Liver (tissue), 3 donors: ENCODE results near the gene KLHDC3.

Experiments
- CTCF ChIP-seq: fragments of 150-350 bp; IDR thresholded peaks from 2 replicates; pipeline ENCODE4 v1.5.1; 2017; ENCODE audit warnings: improper control_type of control experiment, low read depth, low read length; ENCODE audit not compliant: missing input control
- EGR1 ChIP-seq, 2 donors: IDR thresholded peaks; 2 replicates each; pipeline ENCODE4 v1.6.1; 2016 to 2018; ENCODE audit warnings: antibody characterized with exemption in 2 of 2, low read depth in 2 of 2
- FOXA1 ChIP-seq: IDR thresholded peaks from 2 replicates; pipeline ENCODE4 v1.6.1; 2016; ENCODE audit warnings: antibody characterized with exemption
- GABPA ChIP-seq, 2 donors: IDR thresholded peaks in 1 of 2; conservative IDR thresholded peaks in 1 of 2; 2 replicates each; pipeline ENCODE4 v1.6.1; 2016; ENCODE audit warnings: antibody characterized with exemption in 2 of 2, mild to moderate bottlenecking in 1 of 2, moderate library complexity in 1 of 2
- RAD21 ChIP-seq, 2 donors: IDR thresholded peaks; 2 replicates each; pipeline ENCODE4 v1.6.1; 2016; ENCODE audit warnings: antibody characterized with exemption in 2 of 2, mild to moderate bottlenecking in 2 of 2
- TAF1 ChIP-seq: conservative IDR thresholded peaks from 2 replicates; pipeline ENCODE4 v1.6.1; 2016; ENCODE audit warnings: antibody characterized with exemption, mild to moderate bottlenecking
- YY1 ChIP-seq: IDR thresholded peaks from 2 replicates; pipeline ENCODE4 v1.6.1; 2016; ENCODE audit warnings: antibody characterized with exemption, mild to moderate bottlenecking
- ZBTB33 ChIP-seq: IDR thresholded peaks from 2 replicates; pipeline ENCODE4 v1.6.1; 2016; ENCODE audit warnings: antibody characterized with exemption
- TF ChIP-seq, protein P1 (sequence below): IDR thresholded peaks from 2 replicates; pipeline ENCODE4 v1.6.1; 2016; ENCODE audit warnings: antibody characterized with exemption, mild to moderate bottlenecking
- donor health status: healthy.
- donor health status: healthy.

DNA sequence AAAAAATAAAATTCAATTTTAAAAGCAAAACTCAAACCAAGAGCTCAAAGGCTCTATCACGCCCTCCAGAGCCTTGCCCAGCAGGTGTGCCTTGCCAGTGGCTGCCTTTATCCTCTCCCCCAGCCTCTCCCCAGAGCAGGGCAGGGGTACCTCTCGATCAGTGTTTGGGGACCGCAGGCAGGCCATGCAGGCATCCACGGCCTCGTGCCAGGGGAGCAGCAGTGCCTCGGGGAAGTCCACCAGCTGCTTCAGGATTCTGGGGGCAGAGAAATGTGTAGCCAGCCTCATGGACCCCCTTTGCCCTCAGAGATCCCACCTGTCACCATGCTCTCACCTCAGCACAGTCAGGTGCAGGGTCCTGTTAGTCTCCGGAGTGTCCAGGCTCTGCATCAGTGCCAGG, 33.9 kb downstream of the KLHDC3 start:
- no peak for TF ChIP-seq CTCF
- TF ChIP-seq YY1 = no peak
- no peak for TF ChIP-seq ZBTB33
- no peak for TF ChIP-seq GABPA (IDR thresholded peaks at IDR 0.05 in 1 of 2, conservative IDR thresholded peaks at IDR 0.05 in 1 of 2)
- TF ChIP-seq TAF1 = no peak
- no peak for TF ChIP-seq EGR1 (IDR thresholded peaks at IDR 0.05; ENCODE audit: low read depth in 2 of 2)
- TF ChIP-seq, protein P1, sequence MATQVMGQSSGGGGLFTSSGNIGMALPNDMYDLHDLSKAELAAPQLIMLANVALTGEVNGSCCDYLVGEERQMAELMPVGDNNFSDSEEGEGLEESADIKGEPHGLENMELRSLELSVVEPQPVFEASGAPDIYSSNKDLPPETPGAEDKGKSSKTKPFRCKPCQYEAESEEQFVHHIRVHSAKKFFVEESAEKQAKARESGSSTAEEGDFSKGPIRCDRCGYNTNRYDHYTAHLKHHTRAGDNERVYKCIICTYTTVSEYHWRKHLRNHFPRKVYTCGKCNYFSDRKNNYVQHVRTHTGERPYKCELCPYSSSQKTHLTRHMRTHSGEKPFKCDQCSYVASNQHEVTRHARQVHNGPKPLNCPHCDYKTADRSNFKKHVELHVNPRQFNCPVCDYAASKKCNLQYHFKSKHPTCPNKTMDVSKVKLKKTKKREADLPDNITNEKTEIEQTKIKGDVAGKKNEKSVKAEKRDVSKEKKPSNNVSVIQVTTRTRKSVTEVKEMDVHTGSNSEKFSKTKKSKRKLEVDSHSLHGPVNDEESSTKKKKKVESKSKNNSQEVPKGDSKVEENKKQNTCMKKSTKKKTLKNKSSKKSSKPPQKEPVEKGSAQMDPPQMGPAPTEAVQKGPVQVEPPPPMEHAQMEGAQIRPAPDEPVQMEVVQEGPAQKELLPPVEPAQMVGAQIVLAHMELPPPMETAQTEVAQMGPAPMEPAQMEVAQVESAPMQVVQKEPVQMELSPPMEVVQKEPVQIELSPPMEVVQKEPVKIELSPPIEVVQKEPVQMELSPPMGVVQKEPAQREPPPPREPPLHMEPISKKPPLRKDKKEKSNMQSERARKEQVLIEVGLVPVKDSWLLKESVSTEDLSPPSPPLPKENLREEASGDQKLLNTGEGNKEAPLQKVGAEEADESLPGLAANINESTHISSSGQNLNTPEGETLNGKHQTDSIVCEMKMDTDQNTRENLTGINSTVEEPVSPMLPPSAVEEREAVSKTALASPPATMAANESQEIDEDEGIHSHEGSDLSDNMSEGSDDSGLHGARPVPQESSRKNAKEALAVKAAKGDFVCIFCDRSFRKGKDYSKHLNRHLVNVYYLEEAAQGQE = no peak
- no peak for TF ChIP-seq RAD21 (IDR thresholded peaks at IDR 0.05)
- TF ChIP-seq FOXA1 = no peak
